Measurements from ENCODE around the gene CRYBG2. TPM values are rescaled to one million over a fixed set of nuclear protein-coding genes. Genes with fewer than 3 reads are reported as not detected.

Gene CRYBG2
- polyA plus RNA-seq, 3 donors: 0.52 TPM; not detected in 2

GRCh38 chr1:26324550-26324949 lies 29.4 kb downstream of the CRYBG2 start:
- Mint-ChIP-seq H3K4me3 (no peak overlapping the region), H3K27ac (no peak overlapping the region), H3K36me3 (peaks cover 42 to 44% of the 10 kb centered on the region in 2 donors), H3K4me1 (peaks cover 34% of the 10 kb centered on the region), H3K27me3 (ENCODE audit: low read depth in 3 of 3) (peaks cover 1 to 4% (median 4%) of the 10 kb centered on the region in 3 donors), H3K9me3 (peaks cover 0 to 2% (median 0%) of the 10 kb centered on the region in 7 donors)
- DNase-seq: no peak
- Histone ChIP-seq H3K36me3 (replicated peaks in 1 of 2; ENCODE audit: control insufficient read depth in 1 of 2, insufficient read depth in 2 of 2, low read length in 2 of 2) (peaks cover 9 to 40% of the 10 kb centered on the region in 2 donors), H3K4me1 (ENCODE audit: control insufficient read depth in 1 of 2, insufficient read depth in 2 of 2, low read length in 2 of 2) (peaks cover 24 to 28% of the 10 kb centered on the region in 2 donors), H3K27me3 (ENCODE audit: control insufficient read depth in 2 of 2, insufficient read depth in 2 of 2, low read length in 2 of 2) (no peaks in the 10 kb centered on the region), H3K9ac (ENCODE audit: insufficient read depth, low read length, poor library complexity, severe bottlenecking) (no peak overlapping the region), H4K20me1 (ENCODE audit: insufficient read depth, low read length) (peaks cover 9% of the 10 kb centered on the region), H3K27ac (ENCODE audit: low read depth in 1 of 2, low read length in 2 of 2) (no peak overlapping the region), H3K4me2 (replicated peaks; ENCODE audit: extremely low read depth, low read length, poor library complexity, severe bottlenecking) (no peak overlapping the region), H2AFZ (ENCODE audit: insufficient read depth, low read depth, low read length, poor library complexity, severe bottlenecking) (no peak overlapping the region), H3K9me3 (replicated peaks in 1 of 2; ENCODE audit: control insufficient read depth in 1 of 2, insufficient read depth in 1 of 2, low read length in 2 of 2) (no peaks in the 10 kb centered on the region), H3K4me3 (replicated peaks in 1 of 3; ENCODE audit: low read depth in 2 of 3, low read length in 3 of 3) (no peak overlapping the region), H3K79me2 (ENCODE audit: insufficient read depth, low read length) (peaks cover 15% of the 10 kb centered on the region)
- TF ChIP-seq, protein P1, sequence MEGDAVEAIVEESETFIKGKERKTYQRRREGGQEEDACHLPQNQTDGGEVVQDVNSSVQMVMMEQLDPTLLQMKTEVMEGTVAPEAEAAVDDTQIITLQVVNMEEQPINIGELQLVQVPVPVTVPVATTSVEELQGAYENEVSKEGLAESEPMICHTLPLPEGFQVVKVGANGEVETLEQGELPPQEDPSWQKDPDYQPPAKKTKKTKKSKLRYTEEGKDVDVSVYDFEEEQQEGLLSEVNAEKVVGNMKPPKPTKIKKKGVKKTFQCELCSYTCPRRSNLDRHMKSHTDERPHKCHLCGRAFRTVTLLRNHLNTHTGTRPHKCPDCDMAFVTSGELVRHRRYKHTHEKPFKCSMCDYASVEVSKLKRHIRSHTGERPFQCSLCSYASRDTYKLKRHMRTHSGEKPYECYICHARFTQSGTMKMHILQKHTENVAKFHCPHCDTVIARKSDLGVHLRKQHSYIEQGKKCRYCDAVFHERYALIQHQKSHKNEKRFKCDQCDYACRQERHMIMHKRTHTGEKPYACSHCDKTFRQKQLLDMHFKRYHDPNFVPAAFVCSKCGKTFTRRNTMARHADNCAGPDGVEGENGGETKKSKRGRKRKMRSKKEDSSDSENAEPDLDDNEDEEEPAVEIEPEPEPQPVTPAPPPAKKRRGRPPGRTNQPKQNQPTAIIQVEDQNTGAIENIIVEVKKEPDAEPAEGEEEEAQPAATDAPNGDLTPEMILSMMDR (IDR thresholded peaks at IDR 0.05): no peak
- intact Hi-C loops (cut with micrococcal nuclease): loop anchor here in 1 of 2 donors (5.0 kb wide), 2 partner anchors 157 to 217 kb away; partner anchors contain the start of genes C1orf232 and ZNF593
- no CpG with 5 or more reads among the region's 3 CpGs for WGBS (ENCODE audit: insufficient coverage)

DNA sequence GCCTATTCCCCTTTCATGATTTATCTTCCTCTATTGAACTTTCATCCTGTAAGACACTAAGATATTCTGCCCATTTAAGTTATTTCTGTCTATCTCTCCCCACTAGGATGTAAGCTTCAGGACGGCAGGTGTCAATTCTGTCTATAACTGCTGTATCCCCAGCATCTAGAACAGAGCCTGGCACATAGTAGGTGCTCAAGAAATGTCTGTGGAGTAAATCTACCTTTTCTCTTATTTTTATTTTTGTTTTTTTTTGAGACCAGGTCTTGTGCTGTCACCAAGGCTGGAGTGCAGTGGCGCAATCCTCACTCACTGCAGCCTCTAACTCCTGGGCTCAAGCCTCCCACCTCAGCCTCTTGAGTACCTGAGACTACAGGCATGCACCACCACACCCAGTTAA lies 30.5 kb downstream of the CRYBG2 start:
- H3K4me3 ChIP-seq (replicated peaks in 1 of 3; ENCODE audit: low read depth in 2 of 3, low read length in 3 of 3): no peak overlapping the region
- no peak overlapping the region for H3K9ac ChIP-seq (ENCODE audit: insufficient read depth, low read length, poor library complexity, severe bottlenecking)
- H3K36me3 ChIP-seq (replicated peaks in 1 of 2; ENCODE audit: control insufficient read depth in 1 of 2, insufficient read depth in 2 of 2, low read length in 2 of 2): peaks cover 9 to 40% of the 10 kb centered on the region in 2 donors
- Mint-ChIP-seq H3K4me3 (no peak overlapping the region), H3K4me1 (peaks cover 44% of the 10 kb centered on the region), H3K36me3 (peaks cover 44% of the 10 kb centered on the region in 2 donors), H3K27me3 (ENCODE audit: low read depth in 3 of 3) (peaks cover 0 to 2% (median 1%) of the 10 kb centered on the region in 3 donors), H3K9me3 (no peaks in the 10 kb centered on the region), H3K27ac (peak overlapping the region in 1 of 7 donors; percentile 65)
- no peak overlapping the region for H3K4me2 ChIP-seq (replicated peaks; ENCODE audit: extremely low read depth, low read length, poor library complexity, severe bottlenecking)
- H3K9me3 ChIP-seq (replicated peaks in 1 of 2; ENCODE audit: control insufficient read depth in 1 of 2, insufficient read depth in 1 of 2, low read length in 2 of 2): no peaks in the 10 kb centered on the region
- WGBS (ENCODE audit: insufficient coverage): 100% methylated on average over 1 of the region's 2 CpGs
- peaks cover 26% of the 10 kb centered on the region for H3K79me2 ChIP-seq (ENCODE audit: insufficient read depth, low read length)
- no peak for DNase-seq
- H3K4me1 ChIP-seq (ENCODE audit: control insufficient read depth in 1 of 2, insufficient read depth in 2 of 2, low read length in 2 of 2): peaks cover 36 to 40% of the 10 kb centered on the region in 2 donors
- no peak overlapping the region for H2AFZ ChIP-seq (ENCODE audit: insufficient read depth, low read depth, low read length, poor library complexity, severe bottlenecking)
- peaks cover 9% of the 10 kb centered on the region for H4K20me1 ChIP-seq (ENCODE audit: insufficient read depth, low read length)
- H3K27me3 ChIP-seq (ENCODE audit: control insufficient read depth in 2 of 2, insufficient read depth in 2 of 2, low read length in 2 of 2): no peaks in the 10 kb centered on the region
- intact Hi-C loops (cut with micrococcal nuclease): loop anchor here in 1 of 2 donors (5.0 kb wide), 2 partner anchors 156 to 216 kb away; partner anchors contain the start of genes C1orf232 and ZNF593
- TF ChIP-seq, protein P1 (IDR thresholded peaks at IDR 0.05): no peak
- H3K27ac ChIP-seq (ENCODE audit: low read depth in 1 of 2, low read length in 2 of 2): no peak overlapping the region

All from CD14-positive monocyte (primary cell).